GM23338 (cell line): ENCODE results near the gene TMEM229B. TPM values are rescaled to one million over a fixed set of nuclear protein-coding genes. Genes with fewer than 3 reads are reported as not detected.

Source experiments
- EZH2 ChIP-seq: fragments of 200-600 bp; sonication (generic); IDR thresholded peaks from one replicate; pipeline ENCODE4 v1.8.0; 2017; ENCODE audit warnings: antibody characterized with exemption, mild to moderate bottlenecking, low read depth; ENCODE audit not compliant: unreplicated experiment
- EZH2phosphoT487 ChIP-seq: fragments of 200-600 bp; sonication (generic); IDR thresholded peaks from one replicate; pipeline ENCODE4 v1.8.1; 2018; ENCODE audit warnings: antibody characterized with exemption; ENCODE audit not compliant: unreplicated experiment
- JUNB ChIP-seq: IDR thresholded peaks from one replicate; pipeline ENCODE4 v1.6.1; 2016; ENCODE audit warnings: antibody characterized with exemption; ENCODE audit not compliant: unreplicated experiment
- STAT1 ChIP-seq: IDR thresholded peaks from one replicate; pipeline ENCODE4 v1.6.1; 2016; ENCODE audit warnings: antibody characterized with exemption; ENCODE audit not compliant: unreplicated experiment
- ZNF114 ChIP-seq: fragments of 250-450 bp; sonication (Bioruptor Pico); IDR thresholded peaks from 2 replicates; pipeline ENCODE4 v1.5.0; 2020; ENCODE audit warnings: mild to moderate bottlenecking, moderate library complexity
- ZNF331 ChIP-seq: fragments of 250-450 bp; sonication (Bioruptor Pico); IDR thresholded peaks from 2 replicates; pipeline ENCODE4 v1.5.0; 2020; ENCODE audit warnings: low read depth, mild to moderate bottlenecking, moderate library complexity
- polyA plus RNA-seq: library from polyadenylated mRNA; unstranded; fragments of >200 nt; fragmentation: Nextera tagmentation; extraction: Ambion mirVana; gene quantifications from 2 replicates; pipeline ENCODE4 v1.2.1, GENCODE V29; 2016
- total RNA-seq: library from RNA; depleted of rRNA; stranded (reverse); fragments of >200 nt; shearing (Covaris generic); gene quantifications from 2 replicates; pipeline ENCODE4 v1.2.3, GENCODE V29; 2014
- TF ChIP-seq, protein P1 (sequence below): fragments of 250-450 bp; sonication (Bioruptor Pico); IDR thresholded peaks from 2 replicates; pipeline ENCODE4 v1.5.0; 2020; ENCODE audit warnings: mild to moderate bottlenecking, moderate library complexity
- TF ChIP-seq, protein P2 (sequence below): IDR thresholded peaks from 2 replicates; pipeline ENCODE4 v1.6.1; 2016; ENCODE audit warnings: antibody characterized with exemption

Gene TMEM229B
- total and polyA plus RNA-seq, 2 experiments from 2014 or later: 0.42 to 2.4 TPM

DNA sequence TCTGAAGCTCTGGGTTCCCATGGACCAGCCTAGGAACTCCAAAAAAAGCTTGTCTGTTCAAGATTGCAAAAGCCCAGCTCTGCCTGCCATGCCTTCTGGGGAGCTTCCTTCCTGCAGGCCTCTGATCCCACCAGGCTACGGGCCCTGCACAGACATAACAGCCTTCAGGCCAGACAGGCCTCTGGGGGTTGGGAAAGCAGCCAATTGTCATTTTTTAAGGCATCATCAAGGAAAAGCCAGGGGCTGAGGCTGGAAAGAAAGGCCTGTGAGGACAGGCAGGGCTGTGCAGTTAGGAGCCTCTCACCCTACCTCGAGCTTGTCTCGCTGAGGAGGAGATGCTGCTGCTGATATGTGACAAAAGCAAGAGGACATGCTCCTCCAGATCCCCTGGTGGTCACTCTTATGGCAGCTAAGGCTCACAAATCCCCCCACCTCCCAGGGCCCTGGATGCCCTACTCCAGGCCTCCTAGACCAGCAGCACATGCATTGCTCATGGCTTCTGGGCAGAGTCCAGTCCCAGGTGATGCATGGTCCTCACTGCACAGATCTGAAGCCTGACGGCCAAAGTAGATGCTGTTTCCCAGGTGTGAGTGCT lies 2.9 kb downstream of the TMEM229B start (continued):
- TF ChIP-seq, protein P1, sequence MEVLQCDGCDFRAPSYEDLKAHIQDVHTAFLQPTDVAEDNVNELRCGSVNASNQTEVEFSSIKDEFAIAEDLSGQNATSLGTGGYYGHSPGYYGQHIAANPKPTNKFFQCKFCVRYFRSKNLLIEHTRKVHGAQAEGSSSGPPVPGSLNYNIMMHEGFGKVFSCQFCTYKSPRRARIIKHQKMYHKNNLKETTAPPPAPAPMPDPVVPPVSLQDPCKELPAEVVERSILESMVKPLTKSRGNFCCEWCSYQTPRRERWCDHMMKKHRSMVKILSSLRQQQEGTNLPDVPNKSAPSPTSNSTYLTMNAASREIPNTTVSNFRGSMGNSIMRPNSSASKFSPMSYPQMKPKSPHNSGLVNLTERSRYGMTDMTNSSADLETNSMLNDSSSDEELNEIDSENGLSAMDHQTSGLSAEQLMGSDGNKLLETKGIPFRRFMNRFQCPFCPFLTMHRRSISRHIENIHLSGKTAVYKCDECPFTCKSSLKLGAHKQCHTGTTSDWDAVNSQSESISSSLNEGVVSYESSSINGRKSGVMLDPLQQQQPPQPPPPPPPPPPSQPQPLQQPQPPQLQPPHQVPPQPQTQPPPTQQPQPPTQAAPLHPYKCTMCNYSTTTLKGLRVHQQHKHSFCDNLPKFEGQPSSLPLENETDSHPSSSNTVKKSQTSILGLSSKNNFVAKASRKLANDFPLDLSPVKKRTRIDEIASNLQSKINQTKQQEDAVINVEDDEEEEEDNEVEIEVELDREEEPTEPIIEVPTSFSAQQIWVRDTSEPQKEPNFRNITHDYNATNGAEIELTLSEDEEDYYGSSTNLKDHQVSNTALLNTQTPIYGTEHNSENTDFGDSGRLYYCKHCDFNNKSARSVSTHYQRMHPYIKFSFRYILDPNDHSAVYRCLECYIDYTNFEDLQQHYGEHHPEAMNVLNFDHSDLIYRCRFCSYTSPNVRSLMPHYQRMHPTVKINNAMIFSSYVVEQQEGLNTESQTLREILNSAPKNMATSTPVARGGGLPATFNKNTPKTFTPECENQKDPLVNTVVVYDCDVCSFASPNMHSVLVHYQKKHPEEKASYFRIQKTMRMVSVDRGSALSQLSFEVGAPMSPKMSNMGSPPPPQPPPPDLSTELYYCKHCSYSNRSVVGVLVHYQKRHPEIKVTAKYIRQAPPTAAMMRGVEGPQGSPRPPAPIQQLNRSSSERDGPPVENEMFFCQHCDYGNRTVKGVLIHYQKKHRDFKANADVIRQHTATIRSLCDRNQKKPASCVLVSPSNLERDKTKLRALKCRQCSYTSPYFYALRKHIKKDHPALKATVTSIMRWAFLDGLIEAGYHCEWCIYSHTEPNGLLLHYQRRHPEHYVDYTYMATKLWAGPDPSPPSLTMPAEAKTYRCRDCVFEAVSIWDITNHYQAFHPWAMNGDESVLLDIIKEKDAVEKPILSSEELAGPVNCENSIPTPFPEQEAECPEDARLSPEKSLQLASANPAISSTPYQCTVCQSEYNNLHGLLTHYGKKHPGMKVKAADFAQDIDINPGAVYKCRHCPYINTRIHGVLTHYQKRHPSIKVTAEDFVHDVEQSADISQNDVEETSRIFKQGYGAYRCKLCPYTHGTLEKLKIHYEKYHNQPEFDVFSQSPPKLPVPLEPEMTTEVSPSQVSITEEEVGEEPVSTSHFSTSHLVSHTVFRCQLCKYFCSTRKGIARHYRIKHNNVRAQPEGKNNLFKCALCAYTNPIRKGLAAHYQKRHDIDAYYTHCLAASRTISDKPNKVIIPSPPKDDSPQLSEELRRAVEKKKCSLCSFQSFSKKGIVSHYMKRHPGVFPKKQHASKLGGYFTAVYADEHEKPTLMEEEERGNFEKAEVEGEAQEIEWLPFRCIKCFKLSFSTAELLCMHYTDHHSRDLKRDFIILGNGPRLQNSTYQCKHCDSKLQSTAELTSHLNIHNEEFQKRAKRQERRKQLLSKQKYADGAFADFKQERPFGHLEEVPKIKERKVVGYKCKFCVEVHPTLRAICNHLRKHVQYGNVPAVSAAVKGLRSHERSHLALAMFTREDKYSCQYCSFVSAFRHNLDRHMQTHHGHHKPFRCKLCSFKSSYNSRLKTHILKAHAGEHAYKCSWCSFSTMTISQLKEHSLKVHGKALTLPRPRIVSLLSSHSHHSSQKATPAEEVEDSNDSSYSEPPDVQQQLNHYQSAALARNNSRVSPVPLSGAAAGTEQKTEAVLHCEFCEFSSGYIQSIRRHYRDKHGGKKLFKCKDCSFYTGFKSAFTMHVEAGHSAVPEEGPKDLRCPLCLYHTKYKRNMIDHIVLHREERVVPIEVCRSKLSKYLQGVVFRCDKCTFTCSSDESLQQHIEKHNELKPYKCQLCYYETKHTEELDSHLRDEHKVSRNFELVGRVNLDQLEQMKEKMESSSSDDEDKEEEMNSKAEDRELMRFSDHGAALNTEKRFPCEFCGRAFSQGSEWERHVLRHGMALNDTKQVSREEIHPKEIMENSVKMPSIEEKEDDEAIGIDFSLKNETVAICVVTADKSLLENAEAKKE (CRISPR knock-in tag): no peak
- TF ChIP-seq STAT1: no peak
- no peak for TF ChIP-seq EZH2phosphoT487
- no peak for TF ChIP-seq EZH2
- TF ChIP-seq ZNF114 (CRISPR knock-in tag): no peak
- TF ChIP-seq JUNB: no peak
- TF ChIP-seq, protein P2, sequence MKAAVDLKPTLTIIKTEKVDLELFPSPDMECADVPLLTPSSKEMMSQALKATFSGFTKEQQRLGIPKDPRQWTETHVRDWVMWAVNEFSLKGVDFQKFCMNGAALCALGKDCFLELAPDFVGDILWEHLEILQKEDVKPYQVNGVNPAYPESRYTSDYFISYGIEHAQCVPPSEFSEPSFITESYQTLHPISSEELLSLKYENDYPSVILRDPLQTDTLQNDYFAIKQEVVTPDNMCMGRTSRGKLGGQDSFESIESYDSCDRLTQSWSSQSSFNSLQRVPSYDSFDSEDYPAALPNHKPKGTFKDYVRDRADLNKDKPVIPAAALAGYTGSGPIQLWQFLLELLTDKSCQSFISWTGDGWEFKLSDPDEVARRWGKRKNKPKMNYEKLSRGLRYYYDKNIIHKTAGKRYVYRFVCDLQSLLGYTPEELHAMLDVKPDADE: no peak
- no peak for TF ChIP-seq ZNF331 (CRISPR knock-in tag)
